ENCODE data around the gene PPP1R3C. TPM values are rescaled to one million over a fixed set of nuclear protein-coding genes. Genes with fewer than 3 reads are reported as not detected.

Gene PPP1R3C
- total RNA-seq, 1 donor from 2014 or later: 3.7 TPM

- peak overlapping the region; percentile 23 for H3K4me2 ChIP-seq (ENCODE audit: low read length)
- H3K4me3 ChIP-seq (ENCODE audit: insufficient read depth, low read depth, low read length): no peak overlapping the region
- H3K79me2 ChIP-seq (ENCODE audit: insufficient read depth, low read length): no peaks in the 10 kb centered on the region
- TF ChIP-seq CTCF (IDR thresholded peaks at IDR 0.05; ENCODE audit: insufficient read depth, low read depth, low read length) (no peak), EZH2 (IDR thresholded peaks at IDR 0.05; ENCODE audit: insufficient read depth, low read length) (no peak)
- H3K36me3 Mint-ChIP-seq (ENCODE audit: low read depth, unreplicated experiment): no peaks in the 10 kb centered on the region
- no peak overlapping the region for H2AFZ ChIP-seq (ENCODE audit: low read depth, low read length)
- no peaks in the 10 kb centered on the region for H4K20me1 ChIP-seq (ENCODE audit: insufficient read depth, low read length)
- no peaks in the 10 kb centered on the region for H3K27me3 Mint-ChIP-seq (ENCODE audit: low read depth, unreplicated experiment)
- H3K27ac ChIP-seq (ENCODE audit: low read depth, low read length): no peak overlapping the region
- H3K4me1 Mint-ChIP-seq (ENCODE audit: low read depth, unreplicated experiment): peaks cover 26% of the 10 kb centered on the region
- peaks cover 11% of the 10 kb centered on the region for H3K9me3 Mint-ChIP-seq (ENCODE audit: unreplicated experiment)
- FAIRE-seq (peak; percentile 97), DNase-seq (ENCODE audit: low read depth) (peak; percentile 100)
- H3K4me1 ChIP-seq (ENCODE audit: insufficient read depth, low read length): peaks cover 23% of the 10 kb centered on the region
- no peak overlapping the region for H3K4me3 Mint-ChIP-seq (ENCODE audit: unreplicated experiment)
- no peak overlapping the region for H3K9ac ChIP-seq (ENCODE audit: low read length)
- no peaks in the 10 kb centered on the region for H3K27me3 ChIP-seq (ENCODE audit: insufficient read depth, low read length)
- no peaks in the 10 kb centered on the region for H3K9me3 ChIP-seq (ENCODE audit: insufficient read depth, low read depth, low read length)
- H3K27ac Mint-ChIP-seq (ENCODE audit: unreplicated experiment): peak overlapping the region; percentile 82
- no peaks in the 10 kb centered on the region for H3K36me3 ChIP-seq (ENCODE audit: insufficient read depth, low read length)
These were observed 19.5 kb upstream of the PPP1R3C start for GRCh38 chr10:91652364-91652763.

- Mint-ChIP-seq H3K4me3 (ENCODE audit: unreplicated experiment) (no peak overlapping the region), H3K9me3 (ENCODE audit: unreplicated experiment) (peaks cover 16% of the 10 kb centered on the region), H3K4me1 (ENCODE audit: low read depth, unreplicated experiment) (peaks cover 2% of the 10 kb centered on the region), H3K36me3 (ENCODE audit: low read depth, unreplicated experiment) (no peaks in the 10 kb centered on the region), H3K27me3 (ENCODE audit: low read depth, unreplicated experiment) (peaks cover 14% of the 10 kb centered on the region), H3K27ac (ENCODE audit: unreplicated experiment) (no peak overlapping the region)
- Histone ChIP-seq H3K4me1 (ENCODE audit: insufficient read depth, low read length) (no peaks in the 10 kb centered on the region), H2AFZ (ENCODE audit: low read depth, low read length) (no peak overlapping the region), H3K79me2 (ENCODE audit: insufficient read depth, low read length) (no peaks in the 10 kb centered on the region), H3K4me2 (ENCODE audit: low read length) (no peak overlapping the region), H3K36me3 (ENCODE audit: insufficient read depth, low read length) (no peaks in the 10 kb centered on the region), H4K20me1 (ENCODE audit: insufficient read depth, low read length) (no peaks in the 10 kb centered on the region), H3K9me3 (ENCODE audit: insufficient read depth, low read depth, low read length) (no peaks in the 10 kb centered on the region), H3K27ac (ENCODE audit: low read depth, low read length) (no peak overlapping the region), H3K9ac (ENCODE audit: low read length) (no peak overlapping the region), H3K4me3 (ENCODE audit: insufficient read depth, low read depth, low read length) (no peak overlapping the region), H3K27me3 (ENCODE audit: insufficient read depth, low read length) (no peaks in the 10 kb centered on the region)
- FAIRE-seq (no peak), DNase-seq (ENCODE audit: low read depth) (no peak)
- no peak for TF ChIP-seq EZH2 (IDR thresholded peaks at IDR 0.05; ENCODE audit: insufficient read depth, low read length)
- TF ChIP-seq CTCF (IDR thresholded peaks at IDR 0.05; ENCODE audit: insufficient read depth, low read depth, low read length): peak; percentile 7
These were observed 10.8 kb upstream of the PPP1R3C start for GRCh38 chr10:91643700-91644099.

- Histone ChIP-seq H3K27ac (ENCODE audit: low read depth, low read length) (no peak overlapping the region), H3K4me2 (ENCODE audit: low read length) (no peak overlapping the region), H3K36me3 (ENCODE audit: insufficient read depth, low read length) (no peaks in the 10 kb centered on the region), H3K4me1 (ENCODE audit: insufficient read depth, low read length) (no peaks in the 10 kb centered on the region), H2AFZ (ENCODE audit: low read depth, low read length) (no peak overlapping the region), H4K20me1 (ENCODE audit: insufficient read depth, low read length) (no peaks in the 10 kb centered on the region), H3K79me2 (ENCODE audit: insufficient read depth, low read length) (no peaks in the 10 kb centered on the region), H3K9ac (ENCODE audit: low read length) (no peak overlapping the region), H3K27me3 (ENCODE audit: insufficient read depth, low read length) (no peaks in the 10 kb centered on the region), H3K4me3 (ENCODE audit: insufficient read depth, low read depth, low read length) (no peak overlapping the region), H3K9me3 (ENCODE audit: insufficient read depth, low read depth, low read length) (no peaks in the 10 kb centered on the region)
- H3K27ac Mint-ChIP-seq (ENCODE audit: unreplicated experiment): no peak overlapping the region
- H3K36me3 Mint-ChIP-seq (ENCODE audit: low read depth, unreplicated experiment): no peaks in the 10 kb centered on the region
- H3K27me3 Mint-ChIP-seq (ENCODE audit: low read depth, unreplicated experiment): peaks cover 14% of the 10 kb centered on the region
- H3K4me3 Mint-ChIP-seq (ENCODE audit: unreplicated experiment): no peak overlapping the region
- peaks cover 2% of the 10 kb centered on the region for H3K4me1 Mint-ChIP-seq (ENCODE audit: low read depth, unreplicated experiment)
- TF ChIP-seq EZH2 (IDR thresholded peaks at IDR 0.05; ENCODE audit: insufficient read depth, low read length) (no peak), CTCF (IDR thresholded peaks at IDR 0.05; ENCODE audit: insufficient read depth, low read depth, low read length) (no peak)
- peak; percentile 47 for FAIRE-seq
- peak; percentile 35 for DNase-seq (ENCODE audit: low read depth)
- H3K9me3 Mint-ChIP-seq (ENCODE audit: unreplicated experiment): peaks cover 11% of the 10 kb centered on the region
These were observed 10.2 kb upstream of the PPP1R3C start for GRCh38 chr10:91642831-91643692.
